ENCODE results near the gene SF3B3.

SF3B3 gene

GRCh38 chr16:70579648-70580630 lies 56.3 kb downstream of the SF3B3 start:
- no peak for TF ChIP-seq GATA2 (IDR thresholded peaks at IDR 0.05; ENCODE audit: low read depth, low read length)
- TF ChIP-seq GATA3 (IDR thresholded peaks at IDR 0.05; ENCODE audit: low read depth, low read length), result no peak

- TF ChIP-seq GATA3 (IDR thresholded peaks at IDR 0.05; ENCODE audit: low read depth, low read length) (no peak), GATA2 (IDR thresholded peaks at IDR 0.05; ENCODE audit: low read depth, low read length) (no peak)
These were observed 58.8 kb downstream of the SF3B3 start for GRCh38 chr16:70582280-70582978.

- TF ChIP-seq GATA3 (IDR thresholded peaks at IDR 0.05; ENCODE audit: low read depth, low read length) (no peak), GATA2 (IDR thresholded peaks at IDR 0.05; ENCODE audit: low read depth, low read length) (no peak)
These were observed 63.1 kb downstream of the SF3B3 start for GRCh38 chr16:70586731-70587130.

DNA sequence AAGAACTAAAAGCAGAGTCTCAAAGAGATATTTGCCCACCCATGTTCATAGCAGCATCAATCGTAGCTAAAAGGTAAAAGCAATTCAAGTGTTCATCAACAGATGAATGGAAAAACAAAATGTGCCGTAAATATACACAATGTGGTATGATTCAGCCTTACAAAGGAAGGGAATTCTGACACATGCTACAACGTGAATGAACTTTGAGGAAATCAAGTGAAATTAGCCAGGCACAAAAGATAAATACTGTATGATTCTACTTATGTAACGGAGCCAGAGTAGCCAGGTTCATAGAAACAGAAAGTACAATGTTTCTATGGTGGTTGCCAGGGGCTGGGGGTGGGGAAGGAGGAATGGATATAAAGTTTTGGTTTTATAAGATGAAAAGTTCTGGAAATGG lies 64.9 kb downstream of the SF3B3 start:
- TF ChIP-seq GATA2 (IDR thresholded peaks at IDR 0.05; ENCODE audit: low read depth, low read length) (no peak), GATA3 (IDR thresholded peaks at IDR 0.05; ENCODE audit: low read depth, low read length) (no peak)

- no peak for TF ChIP-seq GATA2 (IDR thresholded peaks at IDR 0.05; ENCODE audit: low read depth, low read length)
- TF ChIP-seq GATA3 (IDR thresholded peaks at IDR 0.05; ENCODE audit: low read depth, low read length), result no peak
These were observed 66.4 kb downstream of the SF3B3 start for GRCh38 chr16:70589998-70590471.

GRCh38 chr16:70590722-70591415 lies 67.3 kb downstream of the SF3B3 start:
- no peak for TF ChIP-seq GATA3 (IDR thresholded peaks at IDR 0.05; ENCODE audit: low read depth, low read length)
- no peak for TF ChIP-seq GATA2 (IDR thresholded peaks at IDR 0.05; ENCODE audit: low read depth, low read length)

DNA sequence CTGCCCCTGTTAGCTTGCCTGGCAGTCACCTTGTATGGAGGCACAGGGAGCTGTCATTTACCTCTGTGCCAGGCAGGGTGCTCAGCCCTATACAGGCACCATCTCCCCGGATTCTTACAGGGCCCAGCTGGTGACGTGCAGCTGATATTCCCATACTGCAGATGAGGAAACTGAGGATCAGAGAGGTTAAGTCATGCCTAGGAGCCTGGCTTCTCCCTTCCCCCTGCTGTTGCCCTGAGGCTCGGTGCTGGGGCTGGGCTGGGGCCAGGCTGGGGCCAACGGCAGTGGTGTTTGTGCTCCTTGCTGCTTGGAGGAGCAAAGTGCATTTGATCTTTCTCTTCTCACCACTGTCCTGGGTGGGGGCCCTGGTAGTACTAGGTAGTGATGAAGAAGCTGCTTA lies 68.0 kb downstream of the SF3B3 start:
- TF ChIP-seq GATA2 (IDR thresholded peaks at IDR 0.05; ENCODE audit: low read depth, low read length), result no peak
- TF ChIP-seq GATA3 (IDR thresholded peaks at IDR 0.05; ENCODE audit: low read depth, low read length), result no peak

DNA sequence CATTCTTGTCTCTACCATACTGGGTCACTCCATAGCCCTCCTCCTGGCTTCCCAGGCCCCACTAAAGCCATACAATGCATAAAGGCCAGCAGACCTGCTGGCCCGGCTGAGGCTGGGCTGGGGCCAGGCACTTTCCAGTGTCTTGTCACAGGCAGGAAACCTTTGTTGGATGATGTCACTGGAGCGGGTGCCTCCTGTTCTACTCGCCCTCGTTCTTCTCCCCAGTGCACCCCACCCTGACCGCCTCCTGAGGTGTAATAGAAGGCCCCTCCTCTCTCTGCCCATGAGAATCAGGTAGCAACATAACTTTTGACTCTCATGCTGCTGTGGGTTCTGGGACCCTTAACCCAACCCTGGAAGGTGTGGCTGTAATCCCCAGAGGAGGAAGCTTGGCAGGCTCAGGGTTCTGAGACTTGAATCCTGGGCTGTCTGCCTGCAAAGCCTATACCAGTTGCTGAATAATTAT lies 68.5 kb downstream of the SF3B3 start:
- TF ChIP-seq GATA3 (IDR thresholded peaks at IDR 0.05; ENCODE audit: low read depth, low read length), result no peak
- TF ChIP-seq GATA2 (IDR thresholded peaks at IDR 0.05; ENCODE audit: low read depth, low read length), result no peak

DNA sequence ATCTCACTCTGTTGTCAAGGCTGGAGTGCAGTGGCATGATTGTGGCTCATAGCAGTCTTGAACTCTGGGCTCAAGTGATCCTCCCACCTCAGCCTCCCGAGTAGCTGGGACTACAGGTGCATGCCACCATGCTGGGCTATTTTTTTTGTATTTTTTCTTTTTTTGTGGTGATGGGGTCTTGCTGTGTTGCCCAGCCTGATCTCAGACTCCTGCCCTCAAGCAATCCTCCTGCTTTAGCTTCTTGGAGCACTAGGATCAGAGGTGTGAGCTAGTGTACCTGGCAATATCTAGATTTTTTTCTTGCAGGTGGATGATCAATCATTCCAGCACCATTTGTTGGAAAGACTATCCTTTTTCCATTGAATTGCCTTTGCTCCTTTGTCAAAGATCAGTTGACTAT lies 69.9 kb downstream of the SF3B3 start:
- TF ChIP-seq GATA3 (IDR thresholded peaks at IDR 0.05; ENCODE audit: low read depth, low read length), result no peak
- TF ChIP-seq GATA2 (IDR thresholded peaks at IDR 0.05; ENCODE audit: low read depth, low read length), result no peak

DNA sequence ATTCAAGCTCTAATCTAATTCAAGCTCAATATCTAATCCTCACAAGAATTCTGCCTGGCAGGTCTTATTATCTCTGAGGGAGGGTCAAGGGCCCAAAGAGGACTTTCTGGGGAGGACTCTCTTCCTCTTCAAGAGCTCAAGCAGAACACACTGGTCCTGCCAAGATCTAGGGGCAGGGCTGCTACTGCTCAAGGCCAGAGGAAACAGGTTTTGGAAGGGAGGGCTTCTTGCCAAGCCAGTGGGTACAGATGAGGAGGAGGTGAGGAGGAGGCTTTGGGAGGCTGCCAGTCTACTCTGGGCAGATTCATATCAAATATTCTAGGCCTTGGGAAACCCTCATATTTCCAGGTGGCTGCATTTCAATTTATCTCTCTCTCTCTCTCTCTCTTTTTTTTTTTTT lies 71.0 kb downstream of the SF3B3 start:
- TF ChIP-seq GATA3 (IDR thresholded peaks at IDR 0.05; ENCODE audit: low read depth, low read length), result no peak
- no peak for TF ChIP-seq GATA2 (IDR thresholded peaks at IDR 0.05; ENCODE audit: low read depth, low read length)

- TF ChIP-seq GATA3 (IDR thresholded peaks at IDR 0.05; ENCODE audit: low read depth, low read length) (no peak), GATA2 (IDR thresholded peaks at IDR 0.05; ENCODE audit: low read depth, low read length) (no peak)
These were observed 73.7 kb downstream of the SF3B3 start for GRCh38 chr16:70597135-70597835.

DNA sequence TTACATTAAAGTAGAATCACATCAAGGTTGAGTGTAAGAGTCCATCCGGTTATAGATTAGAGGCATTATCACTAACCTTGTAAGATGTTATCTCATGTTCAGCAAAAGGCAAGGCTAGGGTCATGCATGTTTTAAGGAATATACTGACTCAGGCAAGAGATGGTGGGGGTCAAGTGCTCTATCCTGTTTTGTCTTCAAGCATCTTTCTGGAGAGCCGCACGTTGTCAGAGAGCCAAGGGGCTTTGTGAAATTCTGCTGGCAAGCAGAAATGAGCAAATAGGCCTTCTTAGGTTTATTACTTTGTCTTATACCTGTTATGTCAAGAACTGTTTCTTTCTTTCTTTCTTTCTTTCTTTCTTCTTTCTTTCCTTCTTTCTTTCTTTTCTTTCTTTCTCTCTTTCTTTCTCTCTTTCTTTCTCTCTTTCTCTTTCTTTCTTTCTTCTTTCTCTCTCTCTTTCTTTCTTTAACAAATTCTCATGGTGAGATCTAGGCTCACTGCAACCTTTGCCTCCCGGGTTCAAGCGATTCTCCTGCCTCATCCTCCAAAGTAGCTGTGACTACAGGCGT lies 75.4 kb downstream of the SF3B3 start:
- TF ChIP-seq GATA2 (IDR thresholded peaks at IDR 0.05; ENCODE audit: low read depth, low read length), result no peak
- no peak for TF ChIP-seq GATA3 (IDR thresholded peaks at IDR 0.05; ENCODE audit: low read depth, low read length)

- no peak for TF ChIP-seq GATA3 (IDR thresholded peaks at IDR 0.05; ENCODE audit: low read depth, low read length)
- no peak for TF ChIP-seq GATA2 (IDR thresholded peaks at IDR 0.05; ENCODE audit: low read depth, low read length)
These were observed 77.1 kb downstream of the SF3B3 start for GRCh38 chr16:70600730-70601129.

Data from SH-SY5Y (cell line).